HG03175 (cell line): Measurements from ENCODE around the gene DDX20.
"Not testable (repeated sequence)": the region's sequence is repeated elsewhere in the genome, so short reads cannot be mapped to it uniquely, and the experiment has no call there.

ENCODE experiments used
- ATAC-seq: cut with Tn5 transposase; IDR thresholded peaks from one replicate; pipeline ENCODE4 v1.9.1; 2021; ENCODE audit warnings: mild to moderate bottlenecking, moderate library complexity; ENCODE audit not compliant: unreplicated experiment

The DDX20 gene

GRCh38 chr1:111733183-111733991 is 22.3 kb upstream of the DDX20 start:
- ATAC-seq = no peak

DNA sequence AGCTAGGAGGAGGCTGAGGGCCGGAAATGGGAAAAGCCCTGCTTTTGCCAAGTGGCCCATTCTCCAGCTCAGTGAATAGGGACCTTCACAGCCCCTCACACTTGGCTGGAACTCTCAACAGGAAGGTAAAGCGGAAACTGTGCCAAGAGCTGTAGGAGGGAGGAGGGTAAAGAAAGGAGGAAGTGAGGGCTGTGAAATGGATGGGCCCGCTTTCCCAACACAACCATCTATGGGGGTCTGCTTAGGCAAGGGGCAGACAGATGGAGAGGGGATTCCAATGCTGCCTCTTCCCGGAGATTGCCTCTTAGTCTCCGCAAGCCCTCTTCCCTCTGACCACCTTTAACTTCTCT is 21.7 kb upstream of the DDX20 start:
- no peak for ATAC-seq

GRCh38 chr1:111734426-111734825 is 21.3 kb upstream of the DDX20 start:
- no peak for ATAC-seq

DNA sequence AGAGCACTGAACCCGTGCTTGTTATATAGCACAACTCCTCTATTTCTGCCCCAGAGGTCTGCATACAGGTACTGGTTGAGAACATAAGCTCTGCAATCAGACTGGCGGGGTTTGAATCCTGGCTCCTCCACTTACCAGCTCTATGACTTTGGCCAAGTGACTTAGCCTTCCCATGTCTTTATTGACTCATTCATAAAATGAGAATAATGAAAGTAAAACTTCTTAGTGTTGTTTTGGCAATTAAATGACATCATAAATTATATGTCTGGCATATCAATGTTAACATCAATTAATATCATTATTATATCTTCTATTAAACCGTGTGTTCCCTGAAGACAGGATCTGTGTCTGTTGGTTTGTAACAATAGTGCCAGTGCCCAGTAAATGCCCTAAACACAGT is 20.8 kb upstream of the DDX20 start:
- no peak for ATAC-seq

DNA sequence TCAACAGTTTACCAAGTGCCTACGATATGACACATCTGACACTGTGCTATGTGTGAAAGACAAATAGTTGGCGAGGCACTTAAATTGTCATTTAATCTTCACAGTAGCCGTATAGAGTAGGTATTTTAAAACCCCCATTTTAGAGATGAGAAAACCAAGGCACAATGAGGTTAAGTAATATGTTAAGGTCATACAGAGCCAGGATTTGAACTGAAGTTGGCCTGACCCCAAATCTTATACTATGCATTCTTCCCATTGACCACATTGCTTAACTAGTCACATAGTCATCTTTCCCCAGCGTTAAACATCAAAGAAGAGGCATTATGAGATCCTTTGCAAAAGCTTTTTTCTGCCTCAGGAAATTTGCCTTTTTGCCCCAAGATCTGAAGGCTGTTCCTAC is 20.4 kb upstream of the DDX20 start:
- ATAC-seq = no peak

DNA sequence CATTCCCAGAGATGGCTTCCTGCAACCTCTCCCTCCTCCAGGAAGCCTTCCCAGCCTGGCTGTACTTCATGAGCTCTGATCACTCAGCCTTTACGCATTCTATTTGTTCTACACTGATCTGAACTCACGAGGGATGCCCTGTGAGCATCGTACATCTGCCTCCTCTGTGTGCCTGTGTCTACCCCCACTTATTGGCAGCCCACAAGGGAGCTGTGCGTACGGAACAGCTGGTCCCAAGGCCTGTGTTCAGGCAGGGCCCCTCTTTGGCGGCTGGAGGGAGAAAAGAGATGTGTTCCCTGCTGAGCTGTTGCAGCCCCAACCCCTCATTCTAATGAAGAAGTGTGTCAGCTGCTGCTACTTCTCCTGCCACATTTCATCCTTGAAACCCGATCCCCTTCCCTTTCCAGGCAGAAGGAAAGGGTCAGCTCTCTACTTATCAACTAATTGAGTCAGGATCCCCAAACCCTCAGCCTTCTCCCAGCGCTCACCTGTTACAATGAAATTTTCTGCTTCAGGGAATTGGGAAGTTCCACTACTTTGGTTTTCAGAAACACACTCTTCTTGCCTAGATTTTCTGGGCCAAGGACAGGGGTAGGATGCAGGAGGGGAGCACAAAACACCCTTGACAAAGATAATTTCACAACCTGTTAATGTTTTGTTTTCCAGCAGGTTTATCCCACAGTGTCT is 19.7 kb upstream of the DDX20 start:
- ATAC-seq = no peak

GRCh38 chr1:111736548-111737215 is 19.0 kb upstream of the DDX20 start:
- no peak for ATAC-seq

GRCh38 chr1:111737216-111738132 is 18.2 kb upstream of the DDX20 start:
- no peak for ATAC-seq

GRCh38 chr1:111738133-111738435 is 17.6 kb upstream of the DDX20 start:
- ATAC-seq = no peak

DNA sequence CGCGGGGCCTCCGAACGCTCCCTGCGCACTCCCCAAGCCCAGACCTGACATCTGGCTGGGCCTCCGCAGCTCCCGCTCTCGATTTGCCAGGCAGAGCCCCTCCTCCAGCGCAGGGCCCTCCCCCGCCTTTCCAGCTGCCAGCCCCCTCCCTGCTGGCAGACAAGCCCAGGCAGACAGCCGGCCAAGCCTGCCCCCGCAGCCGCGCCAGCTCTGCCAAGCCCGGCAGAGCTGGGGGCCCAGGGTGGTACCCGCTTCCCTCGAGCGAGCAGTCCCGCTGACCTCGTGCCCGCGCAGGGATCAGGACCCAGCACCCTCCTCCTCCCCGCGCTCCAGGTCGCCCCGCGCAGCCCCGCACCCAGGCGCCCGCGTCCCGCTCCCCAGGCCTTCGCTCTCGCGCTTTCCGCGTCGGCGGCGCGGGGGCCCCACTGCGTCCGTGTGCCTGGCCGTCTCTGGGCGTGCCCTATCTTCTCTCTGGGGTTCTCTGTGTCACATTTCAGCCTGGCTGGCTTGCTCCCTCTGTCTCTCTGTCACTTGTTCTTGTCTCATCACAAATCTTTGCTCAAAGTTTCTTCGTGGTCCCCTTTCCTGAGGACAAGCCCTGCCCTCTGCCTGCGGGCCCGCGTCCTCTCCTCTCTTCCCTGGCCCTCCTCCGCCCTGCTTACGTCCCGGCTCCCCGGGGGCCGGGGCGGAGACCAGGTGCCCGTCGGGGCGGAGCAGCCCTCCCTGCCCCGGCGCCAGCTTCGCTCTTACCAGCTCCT is 17.1 kb upstream of the DDX20 start:
- ATAC-seq = peak; percentile 41

DNA sequence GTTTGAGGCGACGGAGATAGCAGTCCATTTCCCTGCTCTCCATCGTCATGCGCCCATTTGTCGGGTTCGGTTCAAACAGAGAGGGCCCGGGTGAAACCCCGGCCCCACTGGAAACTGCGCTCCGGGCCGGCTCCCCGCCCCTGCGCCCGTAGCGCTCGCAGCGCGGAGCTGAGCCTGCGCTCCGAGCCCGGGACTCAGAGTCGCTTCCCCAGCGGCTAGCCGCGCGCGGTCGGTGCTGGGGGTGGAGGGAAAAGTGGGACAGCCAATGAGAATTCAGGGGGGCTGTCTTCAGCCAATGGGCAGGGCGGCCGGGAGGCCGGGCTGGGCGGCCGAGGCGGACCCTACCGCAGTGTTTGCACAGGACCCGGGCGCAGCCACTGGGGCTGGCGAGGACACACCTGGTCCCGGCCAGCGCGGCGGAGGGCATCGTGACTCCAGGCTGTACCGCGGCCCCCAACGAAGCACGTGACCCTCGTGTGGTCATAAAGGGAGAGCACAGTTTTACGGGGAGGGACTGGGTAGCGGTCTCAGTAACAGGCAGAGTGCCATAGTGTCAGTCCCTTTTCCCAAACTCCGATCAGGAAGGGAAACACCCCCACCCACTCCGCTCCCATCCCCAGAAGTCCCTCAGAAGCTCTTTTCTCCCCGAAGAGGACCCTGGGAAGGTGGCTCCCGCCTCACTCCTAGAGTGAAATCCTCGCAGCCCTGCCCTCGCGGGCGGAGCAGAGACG is 16.3 kb upstream of the DDX20 start, which contains the start of gene INKA2:
Gene INKA2 (minus strand): TSS at position 202 of the 731 bp plus-strand sequence. CDS start 153 bp downstream, at position 49.
- ATAC-seq = peak; percentile 81

DNA sequence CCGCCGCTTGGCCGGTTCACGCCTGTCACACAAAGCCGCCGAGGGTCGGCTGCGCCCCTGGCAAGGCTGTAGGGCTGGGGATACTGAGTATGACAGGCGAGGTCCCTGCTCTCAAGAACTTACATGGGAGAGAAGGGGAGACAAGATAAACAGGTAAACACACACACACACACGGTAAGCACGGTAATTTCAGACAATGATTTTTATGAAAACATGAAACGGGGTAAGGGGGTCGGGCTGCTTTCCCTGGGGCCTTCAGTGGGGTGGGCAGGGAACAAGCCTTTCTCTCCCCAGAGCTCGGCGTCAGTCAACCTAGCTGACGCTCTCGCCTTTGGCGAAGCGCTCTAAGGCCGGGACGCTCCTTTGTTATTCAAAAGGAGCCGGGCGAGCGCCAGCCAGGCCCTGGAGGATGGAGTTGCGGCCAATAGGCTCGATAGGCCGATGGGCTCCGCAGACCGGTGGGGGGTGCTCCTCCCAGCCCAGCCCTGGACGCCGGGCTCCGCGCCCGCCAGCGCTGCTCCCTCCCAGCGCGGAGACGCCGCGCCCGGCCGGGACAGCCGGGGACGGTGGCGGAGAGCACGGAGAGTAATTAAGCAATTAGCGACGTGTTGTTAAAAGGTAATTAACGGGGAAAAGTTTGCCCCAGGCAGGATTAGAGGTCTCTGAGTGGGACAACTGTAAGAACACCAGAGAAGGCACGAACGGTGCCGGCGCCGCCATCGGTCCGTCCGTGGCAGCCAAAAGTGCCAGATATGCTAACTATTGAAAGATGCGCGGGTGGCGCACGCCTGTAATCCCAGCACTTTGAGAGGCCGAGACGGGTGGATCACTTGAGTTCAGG is 15.6 kb upstream of the DDX20 start:
- ATAC-seq = no peak

- not testable (repeated sequence) for ATAC-seq
Observed at GRCh38 chr1:111742292-111742691, 13.4 kb upstream of the DDX20 start.

GRCh38 chr1:111742938-111743549 is 12.7 kb upstream of the DDX20 start:
- no peak for ATAC-seq

- no peak for ATAC-seq
Observed at GRCh38 chr1:111743679-111744101, 12.0 kb upstream of the DDX20 start.

GRCh38 chr1:111745675-111746613 is 9.8 kb upstream of the DDX20 start:
- no peak for ATAC-seq

DNA sequence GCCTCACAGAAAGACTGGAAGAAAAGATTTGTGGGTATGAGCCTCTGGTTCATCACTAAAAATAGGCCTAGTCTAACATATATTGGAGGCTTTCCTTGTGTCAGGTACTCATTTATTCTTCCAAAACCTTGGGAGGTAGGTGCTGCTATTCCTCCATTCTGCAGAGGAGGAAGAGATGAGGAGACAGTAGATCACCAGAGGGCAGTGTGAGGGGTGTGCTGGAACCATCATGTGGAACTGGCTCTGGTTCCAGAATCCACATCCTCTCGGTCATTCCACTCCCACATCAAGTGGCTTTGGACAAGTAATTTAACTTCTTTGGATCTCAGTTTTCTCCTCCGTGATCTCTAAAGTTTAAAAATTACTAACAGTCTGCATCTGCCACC is 9.1 kb upstream of the DDX20 start:
- ATAC-seq = no peak
